ENCODE data around the gene APCDD1L.

- TF ChIP-seq CTCF (IDR thresholded peaks at IDR 0.05): no peak
- TF ChIP-seq POLR2A (IDR thresholded peaks at IDR 0.05): no peak
Measured at GRCh38 chr20:58483051-58483450, 32.1 kb downstream of the APCDD1L start.

All from breast epithelium (tissue), 3 donors.